Liver (tissue), 3 donors: ENCODE measurements around the gene CYP2W1.

Experiments
- CTCF ChIP-seq: fragments of 150-350 bp; IDR thresholded peaks from 2 replicates; pipeline ENCODE4 v1.5.1; 2017; ENCODE audit warnings: improper control_type of control experiment, low read depth, low read length; ENCODE audit not compliant: missing input control
- FOXA1 ChIP-seq: IDR thresholded peaks from 2 replicates; pipeline ENCODE4 v1.6.1; 2016; ENCODE audit warnings: antibody characterized with exemption
- JUND ChIP-seq, 2 donors: IDR thresholded peaks; 2 replicates each; pipeline ENCODE4 v1.6.1; 2016; ENCODE audit warnings: antibody characterized with exemption in 2 of 2
- MAX ChIP-seq: IDR thresholded peaks from 2 replicates; pipeline ENCODE4 v1.6.1; 2016; ENCODE audit warnings: antibody characterized with exemption
- RAD21 ChIP-seq, 2 donors: IDR thresholded peaks; 2 replicates each; pipeline ENCODE4 v1.6.1; 2016; ENCODE audit warnings: antibody characterized with exemption in 2 of 2, mild to moderate bottlenecking in 2 of 2
- REST ChIP-seq: IDR thresholded peaks from 2 replicates; pipeline ENCODE4 v1.6.1; 2016; ENCODE audit warnings: antibody characterized with exemption, mild to moderate bottlenecking
- SP1 ChIP-seq: IDR thresholded peaks from 2 replicates; pipeline ENCODE4 v1.6.1; 2018; ENCODE audit warnings: antibody characterized with exemption, mild to moderate bottlenecking
- TAF1 ChIP-seq: conservative IDR thresholded peaks from 2 replicates; pipeline ENCODE4 v1.6.1; 2016; ENCODE audit warnings: antibody characterized with exemption, mild to moderate bottlenecking
- YY1 ChIP-seq: IDR thresholded peaks from 2 replicates; pipeline ENCODE4 v1.6.1; 2016; ENCODE audit warnings: antibody characterized with exemption, mild to moderate bottlenecking
- ZBTB33 ChIP-seq: IDR thresholded peaks from 2 replicates; pipeline ENCODE4 v1.6.1; 2016; ENCODE audit warnings: antibody characterized with exemption
- donor health status: healthy.
- donor health status: healthy.

- TF ChIP-seq MAX (no peak), CTCF (no peak), ZBTB33 (no peak), SP1 (no peak), TAF1 (no peak), RAD21 (IDR thresholded peaks at IDR 0.05) (no peak), REST (no peak), FOXA1 (no peak), JUND (IDR thresholded peaks at IDR 0.05) (no peak), YY1 (no peak)
Observed at GRCh38 chr7:981793-982510, 1.0 kb upstream of the CYP2W1 start.
